Testis (tissue), 2 donors: Measurements from ENCODE around the gene SLC22A16.

ENCODE experiments used
- POLR2A ChIP-seq: fragments of 450-650 bp; IDR thresholded peaks from one replicate; pipeline ENCODE4 v1.6.1; 2017; ENCODE audit warnings: antibody characterized with exemption, mild to moderate bottlenecking, moderate library complexity
- TF ChIP-seq, protein P1 (sequence below), 3 experiments: fragments of 450-650 bp in 2 of 3; fragments of 200-600 bp in 1 of 3; sonication (generic) in 1 of 3; IDR thresholded peaks; one replicate each; pipeline ENCODE4 v1.5.1; 2016 to 2019; ENCODE audit warnings: antibody characterized with exemption in 3 of 3, mild to moderate bottlenecking in 2 of 3, moderate library complexity in 1 of 3

DNA sequence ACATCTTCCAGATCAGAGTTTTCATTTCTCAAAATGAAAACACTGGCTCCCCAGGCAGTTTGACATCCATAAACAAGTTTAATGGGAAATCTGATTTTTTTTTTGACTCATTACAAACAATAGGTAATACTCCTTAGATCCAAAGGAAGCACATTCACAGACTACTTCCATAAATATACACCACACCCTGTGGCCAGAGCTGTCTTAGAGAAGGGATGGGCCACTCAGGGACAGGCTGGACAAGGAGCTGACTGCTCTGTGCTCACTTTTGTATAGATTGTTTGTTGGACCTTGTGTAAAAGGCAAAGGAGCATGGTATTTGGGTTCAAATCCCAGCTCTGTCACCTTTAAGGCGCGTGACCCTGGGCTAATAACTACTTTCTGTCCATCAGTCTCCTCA lies 48.3 kb downstream of the SLC22A16 start:
- TF ChIP-seq, protein P1, sequence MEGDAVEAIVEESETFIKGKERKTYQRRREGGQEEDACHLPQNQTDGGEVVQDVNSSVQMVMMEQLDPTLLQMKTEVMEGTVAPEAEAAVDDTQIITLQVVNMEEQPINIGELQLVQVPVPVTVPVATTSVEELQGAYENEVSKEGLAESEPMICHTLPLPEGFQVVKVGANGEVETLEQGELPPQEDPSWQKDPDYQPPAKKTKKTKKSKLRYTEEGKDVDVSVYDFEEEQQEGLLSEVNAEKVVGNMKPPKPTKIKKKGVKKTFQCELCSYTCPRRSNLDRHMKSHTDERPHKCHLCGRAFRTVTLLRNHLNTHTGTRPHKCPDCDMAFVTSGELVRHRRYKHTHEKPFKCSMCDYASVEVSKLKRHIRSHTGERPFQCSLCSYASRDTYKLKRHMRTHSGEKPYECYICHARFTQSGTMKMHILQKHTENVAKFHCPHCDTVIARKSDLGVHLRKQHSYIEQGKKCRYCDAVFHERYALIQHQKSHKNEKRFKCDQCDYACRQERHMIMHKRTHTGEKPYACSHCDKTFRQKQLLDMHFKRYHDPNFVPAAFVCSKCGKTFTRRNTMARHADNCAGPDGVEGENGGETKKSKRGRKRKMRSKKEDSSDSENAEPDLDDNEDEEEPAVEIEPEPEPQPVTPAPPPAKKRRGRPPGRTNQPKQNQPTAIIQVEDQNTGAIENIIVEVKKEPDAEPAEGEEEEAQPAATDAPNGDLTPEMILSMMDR (IDR thresholded peaks at IDR 0.05): no peak
- TF ChIP-seq POLR2A: no peak
